Lower leg skin (tissue), 3 donors: ENCODE results near the gene RPUSD1.

ENCODE experiments used
- CTCF ChIP-seq, 3 donors: fragments of 450-650 bp; IDR thresholded peaks; one replicate each; pipeline ENCODE4 v1.5.1; 2016; ENCODE audit warnings: antibody characterized with exemption in 3 of 3, mild to moderate bottlenecking in 3 of 3, moderate library complexity in 2 of 3
- POLR2A ChIP-seq, 2 donors: fragments of 450-650 bp; IDR thresholded peaks; one replicate each; pipeline ENCODE4 v1.6.1; 2016 to 2017; ENCODE audit warnings: antibody characterized with exemption in 2 of 2, mild to moderate bottlenecking in 1 of 2, moderate library complexity in 1 of 2

DNA sequence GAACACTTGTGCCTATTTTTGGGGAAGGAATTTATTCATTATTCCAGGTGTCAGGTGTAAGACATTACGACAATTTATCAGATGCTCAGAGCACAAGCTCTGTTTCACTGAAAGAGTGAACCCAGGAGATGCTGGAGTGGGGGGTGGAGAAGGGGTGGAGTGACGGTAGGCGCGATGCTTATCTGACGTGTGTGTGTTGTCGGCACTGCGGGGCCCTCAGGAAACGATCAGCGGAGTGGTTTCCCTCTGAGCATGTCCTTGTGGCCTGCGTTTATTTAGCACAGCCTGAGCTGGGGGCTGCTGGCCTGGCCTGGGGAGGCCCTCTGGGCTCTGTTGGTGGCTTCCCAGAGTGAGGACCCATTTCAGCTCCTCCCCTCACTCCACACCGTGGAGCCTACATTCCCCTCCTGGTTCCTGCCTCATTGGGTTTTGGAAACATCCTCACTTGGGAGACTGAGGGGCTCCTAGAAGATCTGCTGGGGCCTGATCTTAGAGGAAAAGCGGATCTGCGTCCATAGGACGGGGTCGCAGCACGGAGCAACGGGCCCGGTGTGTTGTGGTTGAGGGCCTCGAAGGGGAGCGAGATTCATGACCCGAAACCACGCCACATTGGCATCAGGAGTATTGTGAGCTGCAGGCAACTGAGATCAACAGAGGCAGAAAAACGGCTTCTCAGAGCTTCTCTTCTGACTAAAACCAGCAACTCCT, 31.3 kb upstream of the RPUSD1 start:
- TF ChIP-seq CTCF (IDR thresholded peaks at IDR 0.05) (no peak), POLR2A (IDR thresholded peaks at IDR 0.05) (no peak)
